ENCODE results near the gene OR51L1. TPM values are rescaled to one million over a fixed set of nuclear protein-coding genes. Genes with fewer than 3 reads are reported as not detected.

The OR51L1 gene
- total RNA-seq, 1 donor from 2014 or later, result not detected

DNA sequence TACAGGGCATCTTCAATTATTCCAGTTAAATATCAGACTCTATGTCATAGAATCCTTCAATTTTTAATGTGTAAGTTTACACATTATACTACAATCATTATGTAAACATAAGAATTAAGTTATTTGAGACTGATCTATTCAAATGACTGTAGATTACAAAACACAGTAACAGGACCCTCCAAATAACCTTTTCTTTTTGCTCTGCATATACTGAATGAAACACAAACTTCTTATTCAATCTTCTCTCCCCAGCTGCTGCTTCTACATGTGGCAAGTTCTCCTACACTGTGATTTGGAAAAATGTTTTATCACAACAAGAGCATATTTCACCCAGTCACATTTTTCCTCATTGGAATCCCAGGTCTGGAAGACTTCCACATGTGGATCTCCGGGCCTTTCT lies 51.6 kb downstream of the OR51L1 start, which contains the start of gene OR52J3:
OR52J3 (plus strand) TSS at position 301 of the 400 bp plus-strand sequence; CDS start at position 301, 0 bp downstream.
- TF ChIP-seq, protein P1, sequence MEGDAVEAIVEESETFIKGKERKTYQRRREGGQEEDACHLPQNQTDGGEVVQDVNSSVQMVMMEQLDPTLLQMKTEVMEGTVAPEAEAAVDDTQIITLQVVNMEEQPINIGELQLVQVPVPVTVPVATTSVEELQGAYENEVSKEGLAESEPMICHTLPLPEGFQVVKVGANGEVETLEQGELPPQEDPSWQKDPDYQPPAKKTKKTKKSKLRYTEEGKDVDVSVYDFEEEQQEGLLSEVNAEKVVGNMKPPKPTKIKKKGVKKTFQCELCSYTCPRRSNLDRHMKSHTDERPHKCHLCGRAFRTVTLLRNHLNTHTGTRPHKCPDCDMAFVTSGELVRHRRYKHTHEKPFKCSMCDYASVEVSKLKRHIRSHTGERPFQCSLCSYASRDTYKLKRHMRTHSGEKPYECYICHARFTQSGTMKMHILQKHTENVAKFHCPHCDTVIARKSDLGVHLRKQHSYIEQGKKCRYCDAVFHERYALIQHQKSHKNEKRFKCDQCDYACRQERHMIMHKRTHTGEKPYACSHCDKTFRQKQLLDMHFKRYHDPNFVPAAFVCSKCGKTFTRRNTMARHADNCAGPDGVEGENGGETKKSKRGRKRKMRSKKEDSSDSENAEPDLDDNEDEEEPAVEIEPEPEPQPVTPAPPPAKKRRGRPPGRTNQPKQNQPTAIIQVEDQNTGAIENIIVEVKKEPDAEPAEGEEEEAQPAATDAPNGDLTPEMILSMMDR (IDR thresholded peaks at IDR 0.05), result no peak
- Histone ChIP-seq H3K4me3 (no peak within 1 kb of the TSS), H3K36me3 (no peaks in the 10 kb centered on the region), H3K27ac (no peak within 1 kb of the TSS), H3K4me1 (no peaks in the 10 kb centered on the region), H3K9me3 (no peaks in the 10 kb centered on the region), H3K27me3 (no peaks in the 10 kb centered on the region)
- no peak for DNase-seq (ENCODE audit: low spot score in 2 of 2)
- intact Hi-C loops (cut with DNase I), result no loop called here

DNA sequence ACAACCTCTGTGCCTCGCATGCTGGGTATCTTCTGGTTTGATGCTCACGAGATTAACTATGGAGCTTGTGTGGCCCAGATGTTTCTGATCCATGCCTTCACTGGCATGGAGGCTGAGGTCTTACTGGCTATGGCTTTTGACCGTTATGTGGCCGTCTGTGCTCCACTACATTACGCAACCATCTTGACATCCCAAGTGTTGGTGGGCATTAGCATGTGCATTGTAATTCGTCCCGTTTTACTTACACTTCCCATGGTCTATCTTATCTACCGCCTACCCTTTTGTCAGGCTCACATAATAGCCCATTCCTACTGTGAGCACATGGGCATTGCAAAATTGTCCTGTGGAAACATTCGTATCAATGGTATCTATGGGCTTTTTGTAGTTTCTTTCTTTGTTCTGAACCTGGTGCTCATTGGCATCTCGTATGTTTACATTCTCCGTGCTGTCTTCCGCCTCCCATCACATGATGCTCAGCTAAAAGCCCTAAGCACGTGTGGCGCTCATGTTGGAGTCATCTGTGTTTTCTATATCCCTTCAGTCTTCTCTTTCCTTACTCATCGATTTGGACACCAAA lies 52.2 kb downstream of the OR51L1 start:
- TF ChIP-seq, protein P1 (IDR thresholded peaks at IDR 0.05), result no peak
- no peaks in the 10 kb centered on the region for H3K9me3 ChIP-seq
- intact Hi-C loops (cut with DNase I), result no loop called here
- no peak overlapping the region for H3K4me3 ChIP-seq
- H3K4me1 ChIP-seq, result no peaks in the 10 kb centered on the region
- H3K27ac ChIP-seq, result no peak overlapping the region
- no peaks in the 10 kb centered on the region for H3K27me3 ChIP-seq
- DNase-seq (ENCODE audit: low spot score in 2 of 2), result no peak
- no peaks in the 10 kb centered on the region for H3K36me3 ChIP-seq

Other genes with a start within 250 kb of the OR51L1 start
- gene OR51F1, start 224.9 kb upstream of the OR51L1 start, total RNA-seq, result not detected
- not detected for gene OR52R1, start 190.5 kb upstream of the OR51L1 start, total RNA-seq
- gene OR51F2, start 173.5 kb upstream of the OR51L1 start, total RNA-seq, result not detected
- not detected for gene OR51S1, start 145.6 kb upstream of the OR51L1 start, total RNA-seq
- gene OR51T1, start 113.0 kb upstream of the OR51L1 start, total RNA-seq, result not detected
- gene OR51A7, start 91.1 kb upstream of the OR51L1 start, total RNA-seq, result not detected
- gene OR51G2, start 75.5 kb upstream of the OR51L1 start, total RNA-seq, result not detected
- not detected for gene OR51G1, start 70.5 kb upstream of the OR51L1 start, total RNA-seq
- not detected for gene OR51A4, start 47.2 kb upstream of the OR51L1 start, total RNA-seq
- not detected for gene OR51A2, start 39.1 kb upstream of the OR51L1 start, total RNA-seq
- not detected for gene OR52J3, start 51.7 kb downstream of the OR51L1 start, total RNA-seq
- gene OR52E2, start 64.8 kb downstream of the OR51L1 start, total RNA-seq, result not detected
- not detected for gene OR52E1, start 74.7 kb downstream of the OR51L1 start, total RNA-seq
- gene OR52A5, start 143.5 kb downstream of the OR51L1 start, total RNA-seq, result not detected
- not detected for gene OR52A1, start 159.9 kb downstream of the OR51L1 start, total RNA-seq
- not detected for gene OR51V1, start 205.8 kb downstream of the OR51L1 start, total RNA-seq
- gene HBB, start 232.2 kb downstream of the OR51L1 start, total RNA-seq, result 1,146 TPM
- not detected for gene HBD, start 239.6 kb downstream of the OR51L1 start, total RNA-seq

Measured in ascending aorta (tissue), 2 donors.